Thyroid gland (tissue), 4 donors: ENCODE data around the gene PLEKHA5. TPM values are rescaled to one million over a fixed set of nuclear protein-coding genes. Genes with fewer than 3 reads are reported as not detected.
A peak's percentile ranks its signal among the peaks of the same experiment; 100 is the strongest.

ENCODE experiments used
- DNase-seq, 2 donors: peaks; one replicate each; pipeline ENCODE4 v3.0.0-alpha.2; 2019
- H3K27ac ChIP-seq, 3 donors: fragments of 200-600 bp; sonication (generic); 1 replicate in 2 of 3; 2 replicates in 1 of 3; pipeline ENCODE4 v1.5.1; 2016 to 2019; ENCODE audit warnings: mild to moderate bottlenecking in 1 of 3, moderate library complexity in 1 of 3
- H3K27me3 ChIP-seq: fragments of 200-600 bp; sonication (generic); one replicate; pipeline ENCODE4 v1.5.1; 2019
- H3K36me3 ChIP-seq, 2 donors: fragments of 200-600 bp; sonication (generic); one replicate each; pipeline ENCODE4 v1.5.1; 2016 to 2019
- H3K4me1 ChIP-seq, 2 donors: fragments of 200-600 bp; sonication (generic); one replicate each; pipeline ENCODE4 v1.5.1; 2017 to 2019
- H3K4me3 ChIP-seq, 3 donors: fragments of 200-600 bp; sonication (generic); replicated peaks in 1 of 3; 1 replicate in 2 of 3; 2 replicates in 1 of 3; pipeline ENCODE4 v1.5.1; 2016; ENCODE audit warnings: mild to moderate bottlenecking in 1 of 3
- H3K9me3 ChIP-seq: fragments of 200-600 bp; sonication (generic); one replicate; pipeline ENCODE4 v1.5.1; 2017
- CTCF ChIP-seq, 6 experiments: fragments of 200-600 bp in 3 of 6; fragments of 450-650 bp in 3 of 6; sonication (generic) in 3 of 6; IDR thresholded peaks; one replicate each; pipeline ENCODE4 v1.5.1; 2016 to 2019; ENCODE audit warnings: antibody characterized with exemption in 6 of 6, mild to moderate bottlenecking in 2 of 6, inconsistent platforms in 1 of 6, moderate library complexity in 1 of 6
- POLR2A ChIP-seq, 2 donors: fragments of 450-650 bp; IDR thresholded peaks; one replicate each; pipeline ENCODE4 v1.6.1; 2017; ENCODE audit warnings: antibody characterized with exemption in 2 of 2, mild to moderate bottlenecking in 2 of 2, moderate library complexity in 1 of 2
- WGBS, 2 donors: methylation state at CpG; one replicate each; pipeline ENCODE4 v1.1.5; 2017; 5-methylcytosine and 5-hydroxymethylcytosine counted together
- intact Hi-C: fragments of 100-400 bp; cut with DNase I; formaldehyde crosslinking; loops from one replicate; pipeline ENCODE4 v1.15.1; 2023
- total RNA-seq, 4 donors: library from RNA; depleted of rRNA; stranded (reverse); fragments of >200 nt; gene quantifications; one replicate each; pipeline ENCODE4 v1.2.3, GENCODE V29; 2016

Gene PLEKHA5
- total RNA-seq, result 10 to 100 TPM; 35.4 to 48.6 (median 40.8) TPM

GRCh38 chr12:19129486-19130223, at the start of gene PLEKHA5:
Gene PLEKHA5, plus strand, starts transcription at chr12:19129733. Its CDS starts 67 bp downstream, at chr12:19129800.
- TF ChIP-seq POLR2A (IDR thresholded peaks at IDR 0.05) (peak in 1 of 2 donors; percentile 75), CTCF (IDR thresholded peaks at IDR 0.05) (peak in 2 of 6 experiments; percentile 41 to 43)
- peak; percentile 78 for DNase-seq
- peaks cover 9 to 11% of the 10 kb centered on the region in 2 donors for H3K4me1 ChIP-seq
- H3K27ac ChIP-seq, result peak within 1 kb of the TSS; percentile 95 to 96 (median 96)
- intact Hi-C loops, result no loop called here
- H3K9me3 ChIP-seq, result no peaks in the 10 kb centered on the region
- 0 to 1% methylated on average over 1 to 21 of the region's 103 CpGs for WGBS, 2 donors
- H3K27me3 ChIP-seq, result no peaks in the 10 kb centered on the region
- no peaks in the 10 kb centered on the region for H3K36me3 ChIP-seq
- H3K4me3 ChIP-seq, result peak within 1 kb of the TSS; percentile 40 to 85 (median 72)

- DNase-seq, result no peak
- no peaks in the 10 kb centered on the region for H3K4me1 ChIP-seq
- intact Hi-C loops, result no loop called here
- no peaks in the 10 kb centered on the region for H3K36me3 ChIP-seq
- 81 to 86% methylated on average over 2 of the region's 2 CpGs for WGBS, 2 donors
- no peak overlapping the region for H3K4me3 ChIP-seq
- no peak for TF ChIP-seq CTCF (IDR thresholded peaks at IDR 0.05)
- TF ChIP-seq POLR2A (IDR thresholded peaks at IDR 0.05), result no peak
- no peaks in the 10 kb centered on the region for H3K27me3 ChIP-seq
- no peaks in the 10 kb centered on the region for H3K9me3 ChIP-seq
- H3K27ac ChIP-seq, result no peak overlapping the region
These were observed 48.6 kb upstream of the PLEKHA5 start for GRCh38 chr12:19080918-19081317.

GRCh38 chr12:19082365-19082911, 47.1 kb upstream of the PLEKHA5 start:
- TF ChIP-seq POLR2A (IDR thresholded peaks at IDR 0.05) (no peak), CTCF (IDR thresholded peaks at IDR 0.05) (no peak)
- intact Hi-C loops, result no loop called here
- WGBS, 2 donors, result 45 to 52% methylated on average over 7 of the region's 7 CpGs
- Histone ChIP-seq H3K27ac (no peak overlapping the region), H3K27me3 (no peaks in the 10 kb centered on the region), H3K9me3 (no peaks in the 10 kb centered on the region), H3K4me1 (no peaks in the 10 kb centered on the region), H3K36me3 (no peaks in the 10 kb centered on the region), H3K4me3 (no peak overlapping the region)
- peak in 1 of 2 donors; percentile 3 for DNase-seq

GRCh38 chr12:19084547-19084946, 45.0 kb upstream of the PLEKHA5 start:
- Histone ChIP-seq H3K36me3 (no peaks in the 10 kb centered on the region), H3K4me1 (no peaks in the 10 kb centered on the region), H3K4me3 (no peak overlapping the region), H3K27ac (no peak overlapping the region), H3K27me3 (no peaks in the 10 kb centered on the region), H3K9me3 (no peaks in the 10 kb centered on the region)
- DNase-seq, result no peak
- intact Hi-C loops, result no loop called here
- 79 to 81% methylated on average over 4 of the region's 4 CpGs for WGBS, 2 donors
- TF ChIP-seq CTCF (IDR thresholded peaks at IDR 0.05) (no peak), POLR2A (IDR thresholded peaks at IDR 0.05) (no peak)

- intact Hi-C loops, result no loop called here
- no peak for DNase-seq
- no peaks in the 10 kb centered on the region for H3K9me3 ChIP-seq
- no peaks in the 10 kb centered on the region for H3K36me3 ChIP-seq
- H3K27me3 ChIP-seq, result no peaks in the 10 kb centered on the region
- TF ChIP-seq POLR2A (IDR thresholded peaks at IDR 0.05) (no peak), CTCF (IDR thresholded peaks at IDR 0.05) (no peak)
- H3K27ac ChIP-seq, result no peak overlapping the region
- H3K4me1 ChIP-seq, result no peaks in the 10 kb centered on the region
- 92 to 96% methylated on average over 2 of the region's 2 CpGs for WGBS, 2 donors
- no peak overlapping the region for H3K4me3 ChIP-seq
These were observed 44.4 kb upstream of the PLEKHA5 start for GRCh38 chr12:19085090-19085489.
